ENCODE data around the gene AKT1. TPM values are rescaled to one million over a fixed set of nuclear protein-coding genes. Genes with fewer than 3 reads are reported as not detected.

AKT1 gene
- total and polyA plus RNA-seq, 2 of the 13 experiments (the other 11 are each of a cell fraction or from before 2014, with no cell fraction given): 96.2 to 116 TPM

DNA sequence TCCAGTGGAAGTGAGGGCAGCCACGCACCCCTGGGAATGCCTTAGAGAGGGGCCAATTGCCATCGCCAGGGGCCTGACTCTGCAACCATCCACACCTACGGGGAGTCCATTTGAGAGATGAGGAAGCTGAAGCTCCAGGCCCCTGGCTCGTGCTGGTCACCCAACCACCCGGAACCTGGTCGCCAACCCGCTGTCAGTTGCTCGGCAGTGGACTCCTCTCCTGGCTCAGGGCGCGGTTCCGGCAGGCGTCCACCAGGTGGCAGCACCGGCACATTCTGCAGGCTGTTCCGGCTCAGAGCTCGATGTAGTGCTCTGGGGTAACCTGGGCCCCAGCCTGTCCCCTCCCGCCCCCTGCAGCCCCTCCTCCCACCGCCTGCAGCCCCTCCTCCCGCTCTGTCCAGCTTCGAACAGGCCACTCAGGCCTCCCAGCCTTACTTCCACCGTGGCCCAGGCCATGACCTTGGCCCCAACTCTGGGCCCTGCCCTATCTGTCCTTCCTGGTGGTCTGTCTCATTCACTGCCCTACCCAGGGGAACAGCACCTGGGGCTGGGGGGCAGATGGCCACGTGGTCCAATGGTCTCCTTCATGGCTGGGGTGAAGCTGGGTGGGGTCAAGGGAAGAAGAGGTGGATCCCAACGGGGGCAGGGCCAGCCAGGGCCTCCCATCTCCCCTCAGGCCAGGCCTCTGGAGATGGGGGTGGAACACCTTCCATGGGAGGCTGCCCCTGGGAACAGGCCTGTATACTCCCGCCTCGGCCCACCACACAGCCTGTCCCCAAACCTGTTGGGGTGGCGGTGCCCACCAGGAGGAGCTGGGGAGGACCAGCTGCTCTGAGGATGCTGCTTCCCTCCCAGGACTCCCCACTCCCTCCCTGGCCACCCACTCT lies 26.9 kb downstream of the AKT1 start (continued):
- TF ChIP-seq, protein P1, sequence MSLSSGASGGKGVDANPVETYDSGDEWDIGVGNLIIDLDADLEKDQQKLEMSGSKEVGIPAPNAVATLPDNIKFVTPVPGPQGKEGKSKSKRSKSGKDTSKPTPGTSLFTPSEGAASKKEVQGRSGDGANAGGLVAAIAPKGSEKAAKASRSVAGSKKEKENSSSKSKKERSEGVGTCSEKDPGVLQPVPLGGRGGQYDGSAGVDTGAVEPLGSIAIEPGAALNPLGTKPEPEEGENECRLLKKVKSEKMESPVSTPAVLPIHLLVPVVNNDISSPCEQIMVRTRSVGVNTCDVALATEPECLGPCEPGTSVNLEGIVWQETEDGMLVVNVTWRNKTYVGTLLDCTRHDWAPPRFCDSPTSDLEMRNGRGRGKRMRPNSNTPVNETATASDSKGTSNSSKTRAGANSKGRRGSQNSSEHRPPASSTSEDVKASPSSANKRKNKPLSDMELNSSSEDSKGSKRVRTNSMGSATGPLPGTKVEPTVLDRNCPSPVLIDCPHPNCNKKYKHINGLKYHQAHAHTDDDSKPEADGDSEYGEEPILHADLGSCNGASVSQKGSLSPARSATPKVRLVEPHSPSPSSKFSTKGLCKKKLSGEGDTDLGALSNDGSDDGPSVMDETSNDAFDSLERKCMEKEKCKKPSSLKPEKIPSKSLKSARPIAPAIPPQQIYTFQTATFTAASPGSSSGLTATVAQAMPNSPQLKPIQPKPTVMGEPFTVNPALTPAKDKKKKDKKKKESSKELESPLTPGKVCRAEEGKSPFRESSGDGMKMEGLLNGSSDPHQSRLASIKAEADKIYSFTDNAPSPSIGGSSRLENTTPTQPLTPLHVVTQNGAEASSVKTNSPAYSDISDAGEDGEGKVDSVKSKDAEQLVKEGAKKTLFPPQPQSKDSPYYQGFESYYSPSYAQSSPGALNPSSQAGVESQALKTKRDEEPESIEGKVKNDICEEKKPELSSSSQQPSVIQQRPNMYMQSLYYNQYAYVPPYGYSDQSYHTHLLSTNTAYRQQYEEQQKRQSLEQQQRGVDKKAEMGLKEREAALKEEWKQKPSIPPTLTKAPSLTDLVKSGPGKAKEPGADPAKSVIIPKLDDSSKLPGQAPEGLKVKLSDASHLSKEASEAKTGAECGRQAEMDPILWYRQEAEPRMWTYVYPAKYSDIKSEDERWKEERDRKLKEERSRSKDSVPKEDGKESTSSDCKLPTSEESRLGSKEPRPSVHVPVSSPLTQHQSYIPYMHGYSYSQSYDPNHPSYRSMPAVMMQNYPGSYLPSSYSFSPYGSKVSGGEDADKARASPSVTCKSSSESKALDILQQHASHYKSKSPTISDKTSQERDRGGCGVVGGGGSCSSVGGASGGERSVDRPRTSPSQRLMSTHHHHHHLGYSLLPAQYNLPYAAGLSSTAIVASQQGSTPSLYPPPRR (CRISPR knock-in tag; IDR thresholded peaks at IDR 0.05; ENCODE audit: borderline replicate concordance): peak; percentile 74; the same call in 1 of the 2 replicates
- TF ChIP-seq ZNF10 (CRISPR knock-in tag; IDR thresholded peaks at IDR 0.05; ENCODE audit: borderline replicate concordance, low read depth) (no peak), ZNF678 (CRISPR knock-in tag; IDR thresholded peaks at IDR 0.05) (0 out of 2 replicates have a peak, but pooled peaks have one; percentile 21), HNRNPLL (IDR thresholded peaks at IDR 0.05; ENCODE audit: low read depth, low read length, poor library complexity, severe bottlenecking) (peak; percentile 38), ZSCAN30 (CRISPR knock-in tag; IDR thresholded peaks at IDR 0.05) (no peak), SRY (CRISPR knock-in tag; IDR thresholded peaks at IDR 0.05) (peak; percentile 56), ZBTB20 (CRISPR knock-in tag; IDR thresholded peaks at IDR 0.05; ENCODE audit: borderline replicate concordance, low read depth) (peak; percentile 3; the same call in 1 of the 2 replicates)
- TF ChIP-seq, protein P2, sequence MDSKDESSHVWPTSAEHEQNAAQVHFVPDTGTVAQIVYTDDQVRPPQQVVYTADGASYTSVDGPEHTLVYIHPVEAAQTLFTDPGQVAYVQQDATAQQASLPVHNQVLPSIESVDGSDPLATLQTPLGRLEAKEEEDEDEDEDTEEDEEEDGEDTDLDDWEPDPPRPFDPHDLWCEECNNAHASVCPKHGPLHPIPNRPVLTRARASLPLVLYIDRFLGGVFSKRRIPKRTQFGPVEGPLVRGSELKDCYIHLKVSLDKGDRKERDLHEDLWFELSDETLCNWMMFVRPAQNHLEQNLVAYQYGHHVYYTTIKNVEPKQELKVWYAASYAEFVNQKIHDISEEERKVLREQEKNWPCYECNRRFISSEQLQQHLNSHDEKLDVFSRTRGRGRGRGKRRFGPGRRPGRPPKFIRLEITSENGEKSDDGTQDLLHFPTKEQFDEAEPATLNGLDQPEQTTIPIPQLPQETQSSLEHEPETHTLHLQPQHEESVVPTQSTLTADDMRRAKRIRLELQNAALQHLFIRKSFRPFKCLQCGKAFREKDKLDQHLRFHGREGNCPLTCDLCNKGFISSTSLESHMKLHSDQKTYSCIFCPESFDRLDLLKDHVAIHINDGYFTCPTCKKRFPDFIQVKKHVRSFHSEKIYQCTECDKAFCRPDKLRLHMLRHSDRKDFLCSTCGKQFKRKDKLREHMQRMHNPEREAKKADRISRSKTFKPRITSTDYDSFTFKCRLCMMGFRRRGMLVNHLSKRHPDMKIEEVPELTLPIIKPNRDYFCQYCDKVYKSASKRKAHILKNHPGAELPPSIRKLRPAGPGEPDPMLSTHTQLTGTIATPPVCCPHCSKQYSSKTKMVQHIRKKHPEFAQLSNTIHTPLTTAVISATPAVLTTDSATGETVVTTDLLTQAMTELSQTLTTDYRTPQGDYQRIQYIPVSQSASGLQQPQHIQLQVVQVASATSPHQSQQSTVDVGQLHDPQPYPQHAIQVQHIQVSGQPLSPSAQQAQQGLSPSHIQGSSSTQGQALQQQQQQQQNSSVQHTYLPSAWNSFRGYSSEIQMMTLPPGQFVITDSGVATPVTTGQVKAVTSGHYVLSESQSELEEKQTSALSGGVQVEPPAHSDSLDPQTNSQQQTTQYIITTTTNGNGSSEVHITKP (CRISPR knock-in tag; IDR thresholded peaks at IDR 0.05; ENCODE audit: low read depth): peak; percentile 81; the same call in 1 of the 2 replicates
